Psoas muscle (tissue), 8 donors: ENCODE results near the gene COL15A1. TPM values are rescaled to one million over a fixed set of nuclear protein-coding genes. Genes with fewer than 3 reads are reported as not detected.
"Not testable (repeated sequence)": the region's sequence is repeated elsewhere in the genome, so short reads cannot be mapped to it uniquely, and the experiment has no call there.

ENCODE experiments used
- ATAC-seq, 4 donors: fragments of 200-7000 bp; cut with Tn5 transposase; one replicate each; pipeline ENCODE4 v1.9.1; 2020; ENCODE audit warnings: moderate library complexity in 3 of 4, mild to moderate bottlenecking in 2 of 4
- DNase-seq, 2 donors: peaks; one replicate each; pipeline ENCODE4 v3.0.0-alpha.2; 2020
- H3K27ac ChIP-seq: fragments of 200-600 bp; one replicate; pipeline ENCODE4 v1.8.0; 2022
- H3K27me3 ChIP-seq, 3 donors: fragments of 200-600 bp in 1 of 3; one replicate each; pipeline versions ENCODE4 v1.6.1 to v1.8.0; 2013 to 2022; ENCODE audit warnings: low read length in 2 of 3, mild to moderate bottlenecking in 2 of 3, moderate library complexity in 1 of 3; ENCODE audit not compliant: insufficient read depth in 3 of 3
- H3K36me3 ChIP-seq, 2 donors: fragments of 200-600 bp in 1 of 2; one replicate each; pipeline versions ENCODE4 v1.6.1 to v1.8.0; 2013 to 2022; ENCODE audit warnings: low read depth in 1 of 2, mild to moderate bottlenecking in 1 of 2, moderate library complexity in 1 of 2; ENCODE audit not compliant: insufficient read depth in 1 of 2
- H3K4me1 ChIP-seq: fragments of 200-600 bp; one replicate; pipeline ENCODE4 v1.8.0; 2022
- H3K4me3 ChIP-seq: fragments of 200-600 bp; one replicate; pipeline ENCODE4 v1.8.0; 2022; ENCODE audit warnings: mild to moderate bottlenecking
- H3K9me3 ChIP-seq: fragments of 200-600 bp; one replicate; pipeline ENCODE4 v1.8.0; 2022
- CTCF ChIP-seq: fragments of 200-600 bp; IDR thresholded peaks from one replicate; pipeline ENCODE4 v1.8.0; 2022; ENCODE audit warnings: antibody characterized with exemption
- WGBS, 3 donors: extraction: QIAGEN DNeasy Blood & Tissue Kit; methylation state at CpG; one replicate each; pipeline versions ENCODE4 v1.1.6 to v1.1.7; 2013; 5-methylcytosine and 5-hydroxymethylcytosine counted together
- intact Hi-C, 2 donors: fragments of 100-400 bp; cut with DNase I; formaldehyde crosslinking; loops; one replicate each; pipeline versions ENCODE4 v1.11.0 to v1.14.2; 2022
- polyA plus RNA-seq, 3 donors: library from polyadenylated mRNA; stranded (reverse); fragments of 200-250 nt; gene quantifications; one replicate each; pipeline ENCODE4 v1.2.3, GENCODE V29; 2013
- total RNA-seq, 4 donors: library from RNA; stranded (reverse); fragmentation: NEBNext Ultra II Directional in 2 of 4; extraction: Animal tissue kit (Norgen Biotek cat#: 25700) in 2 of 4; gene quantifications; one replicate each; pipeline versions ENCODE4 v1.2.1 to v1.2.4, GENCODE V29; 2021 to 2023
- donor health status: healthy with polysubstance abuse.
- donor health status: DM: no; HTN: no; CAD: no; lungs with moderate emphysema.
- donor health status: Bipolar disorder and iron deficiency.
- donor health status: healthy.
- donor health status: DM: yes; HTN: yes; CAD: no.
- donor health status: DM: no; HTN: no; CAD: no.
- donor health status: DM: no; HTN: no; CAD: no.
- donor health status: DM: yes; HTN: yes; CAD: no.

Gene COL15A1
- total and polyA plus RNA-seq, 7 donors, result 2.9 to 34.7 (median 7.5) TPM

GRCh38 chr9:98899408-98900056, 44.2 kb upstream of the COL15A1 start:
- H3K9me3 ChIP-seq, result peaks cover 4% of the 10 kb centered on the region
- TF ChIP-seq CTCF, result no peak
- H3K27me3 ChIP-seq, result no peaks in the 10 kb centered on the region
- H3K4me3 ChIP-seq, result no peak overlapping the region
- ATAC-seq (no peak), DNase-seq (no peak)
- H3K27ac ChIP-seq, result no peak overlapping the region
- H3K4me1 ChIP-seq, result no peaks in the 10 kb centered on the region
- H3K36me3 ChIP-seq, result no peaks in the 10 kb centered on the region
- 67 to 71% (median 67%) methylated on average over 4 of the region's 4 CpGs for WGBS, 3 donors
- intact Hi-C loops, result no loop called here

GRCh38 chr9:98900244-98900643, 43.5 kb upstream of the COL15A1 start:
- Histone ChIP-seq H3K27me3 (no peaks in the 10 kb centered on the region), H3K36me3 (no peaks in the 10 kb centered on the region), H3K27ac (no peak overlapping the region), H3K9me3 (peaks cover 4% of the 10 kb centered on the region), H3K4me3 (no peak overlapping the region), H3K4me1 (no peaks in the 10 kb centered on the region)
- no peak for TF ChIP-seq CTCF
- DNase-seq (no peak), ATAC-seq (no peak)
- intact Hi-C loops, result no loop called here
- WGBS, 3 donors, result 86 to 91% (median 88%) methylated on average over 5 of the region's 5 CpGs

- no peaks in the 10 kb centered on the region for H3K4me1 ChIP-seq
- H3K36me3 ChIP-seq, result no peaks in the 10 kb centered on the region
- H3K9me3 ChIP-seq, result peaks cover 4% of the 10 kb centered on the region
- intact Hi-C loops, result no loop called here
- no peaks in the 10 kb centered on the region for H3K27me3 ChIP-seq
- no peak overlapping the region for H3K27ac ChIP-seq
- TF ChIP-seq CTCF, result no peak
- WGBS, 3 donors, result 61 to 68% (median 64%) methylated on average over 3 of the region's 3 CpGs
- DNase-seq, result no peak
- no peak for ATAC-seq
- no peak overlapping the region for H3K4me3 ChIP-seq
Observed at GRCh38 chr9:98900725-98901124, 43.0 kb upstream of the COL15A1 start.

GRCh38 chr9:98901843-98902242, 41.9 kb upstream of the COL15A1 start:
- 83 to 92% (median 91%) methylated on average over 3 of the region's 3 CpGs for WGBS, 3 donors
- H3K4me1 ChIP-seq, H3K9me3 ChIP-seq, H3K36me3 ChIP-seq, H3K27me3 ChIP-seq, intact Hi-C loops, H3K4me3 ChIP-seq, DNase-seq, ATAC-seq, H3K27ac ChIP-seq: not testable (repeated sequence)

- ATAC-seq (no peak), DNase-seq (no peak)
- Histone ChIP-seq H3K4me1 (no peaks in the 10 kb centered on the region), H3K9me3 (no peaks in the 10 kb centered on the region), H3K4me3 (no peak overlapping the region), H3K27me3 (no peaks in the 10 kb centered on the region), H3K36me3 (no peaks in the 10 kb centered on the region), H3K27ac (no peak overlapping the region)
- intact Hi-C loops, result no loop called here
- no peak for TF ChIP-seq CTCF
- 98 to 100% (median 100%) methylated on average over 1 of the region's 1 CpG for WGBS, 3 donors
Observed at GRCh38 chr9:98902516-98902915, 41.2 kb upstream of the COL15A1 start.
